ENCODE results near the gene NUP210L.

GRCh38 chr1:153968000-153968363 is 186.9 kb downstream of the NUP210L start:
- TF ChIP-seq CTCF (IDR thresholded peaks at IDR 0.05 in 4 of 5, conservative IDR thresholded peaks at IDR 0.05 in 1 of 5) (no peak), POLR2A (IDR thresholded peaks at IDR 0.05) (no peak)
